Vagina (tissue), 2 donors: ENCODE results near the gene ZNF564. TPM values are rescaled to one million over a fixed set of nuclear protein-coding genes. Genes with fewer than 3 reads are reported as not detected.
A peak's percentile ranks its signal among the peaks of the same experiment; 100 is the strongest.

Experiments used
- DNase-seq, 2 donors: peaks; one replicate each; pipeline ENCODE4 v3.0.0-alpha.2; 2017; ENCODE audit errors: extremely low spot score in 2 of 2
- H3K27ac ChIP-seq: fragments of 200-600 bp; sonication (generic); one replicate; pipeline ENCODE4 v1.5.1; 2019
- H3K27me3 ChIP-seq: fragments of 200-600 bp; sonication (generic); one replicate; pipeline ENCODE4 v1.5.1; 2019
- H3K36me3 ChIP-seq, 2 donors: fragments of 200-600 bp; sonication (generic); one replicate each; pipeline ENCODE4 v1.5.1; 2017 to 2019
- H3K4me1 ChIP-seq: fragments of 200-600 bp; sonication (generic); one replicate; pipeline ENCODE4 v1.5.1; 2019
- H3K4me3 ChIP-seq, 2 donors: fragments of 200-600 bp; sonication (generic); 1 replicate in 1 of 2; 2 replicates in 1 of 2; pipeline ENCODE4 v1.5.1; 2016 to 2019
- H3K9me3 ChIP-seq: fragments of 200-600 bp; sonication (generic); one replicate; pipeline ENCODE4 v1.5.1; 2019
- POLR2A ChIP-seq, 2 donors: fragments of 450-650 bp; IDR thresholded peaks; one replicate each; pipeline ENCODE4 v1.6.1; 2017; ENCODE audit warnings: antibody characterized with exemption in 2 of 2, mild to moderate bottlenecking in 2 of 2, moderate library complexity in 2 of 2
- POLR2AphosphoS5 ChIP-seq, 2 donors: sonication (generic); formaldehyde crosslinking; IDR thresholded peaks; one replicate each; pipeline ENCODE4 v1.9.0; 2017; ENCODE audit warnings: antibody characterized with exemption in 2 of 2, mild to moderate bottlenecking in 2 of 2, low read depth in 1 of 2; ENCODE audit not compliant: insufficient read depth in 1 of 2
- intact Hi-C: fragments of 100-400 bp; cut with DNase I; formaldehyde crosslinking; loops from one replicate; pipeline ENCODE4 v1.15.1; 2023
- total RNA-seq: library from RNA; depleted of rRNA; stranded (reverse); fragments of >200 nt; gene quantifications from one replicate; pipeline ENCODE4 v1.2.3, GENCODE V29; 2016
- TF ChIP-seq, protein P1 (sequence below), 3 experiments: fragments of 450-650 bp in 2 of 3; fragments of 200-600 bp in 1 of 3; sonication (generic) in 1 of 3; IDR thresholded peaks; one replicate each; pipeline ENCODE4 v1.5.1; 2017 to 2019; ENCODE audit warnings: antibody characterized with exemption in 3 of 3, mild to moderate bottlenecking in 2 of 3, moderate library complexity in 2 of 3

ZNF564 gene
- total RNA-seq, 1 donor from 2014 or later, result 12.0 TPM

DNA sequence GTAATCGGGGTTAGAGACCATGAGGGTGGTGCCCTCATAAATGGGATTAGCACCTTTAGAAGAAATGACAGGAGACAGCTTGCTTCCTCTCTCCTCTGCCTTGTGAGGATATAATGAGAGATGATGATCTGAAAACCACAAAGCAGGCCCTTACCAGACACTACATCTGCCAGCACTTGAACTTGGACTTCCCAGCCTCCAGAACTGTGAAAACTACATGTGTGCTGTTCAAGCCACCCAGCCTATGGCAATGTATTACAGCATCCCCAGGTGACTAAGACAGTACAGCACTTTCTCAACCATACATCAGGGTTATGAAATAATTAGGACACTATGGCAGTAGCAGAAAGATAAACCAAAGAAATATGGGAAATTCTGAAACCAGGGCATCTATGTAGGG lies 7.4 kb downstream of the ZNF564 start:
- no peaks in the 10 kb centered on the region for H3K9me3 ChIP-seq
- TF ChIP-seq, protein P1, sequence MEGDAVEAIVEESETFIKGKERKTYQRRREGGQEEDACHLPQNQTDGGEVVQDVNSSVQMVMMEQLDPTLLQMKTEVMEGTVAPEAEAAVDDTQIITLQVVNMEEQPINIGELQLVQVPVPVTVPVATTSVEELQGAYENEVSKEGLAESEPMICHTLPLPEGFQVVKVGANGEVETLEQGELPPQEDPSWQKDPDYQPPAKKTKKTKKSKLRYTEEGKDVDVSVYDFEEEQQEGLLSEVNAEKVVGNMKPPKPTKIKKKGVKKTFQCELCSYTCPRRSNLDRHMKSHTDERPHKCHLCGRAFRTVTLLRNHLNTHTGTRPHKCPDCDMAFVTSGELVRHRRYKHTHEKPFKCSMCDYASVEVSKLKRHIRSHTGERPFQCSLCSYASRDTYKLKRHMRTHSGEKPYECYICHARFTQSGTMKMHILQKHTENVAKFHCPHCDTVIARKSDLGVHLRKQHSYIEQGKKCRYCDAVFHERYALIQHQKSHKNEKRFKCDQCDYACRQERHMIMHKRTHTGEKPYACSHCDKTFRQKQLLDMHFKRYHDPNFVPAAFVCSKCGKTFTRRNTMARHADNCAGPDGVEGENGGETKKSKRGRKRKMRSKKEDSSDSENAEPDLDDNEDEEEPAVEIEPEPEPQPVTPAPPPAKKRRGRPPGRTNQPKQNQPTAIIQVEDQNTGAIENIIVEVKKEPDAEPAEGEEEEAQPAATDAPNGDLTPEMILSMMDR (IDR thresholded peaks at IDR 0.05), result no peak
- TF ChIP-seq POLR2A (IDR thresholded peaks at IDR 0.05), result no peak
- peaks cover 10% of the 10 kb centered on the region for H3K4me1 ChIP-seq
- no peak overlapping the region for H3K27ac ChIP-seq
- no peaks in the 10 kb centered on the region for H3K27me3 ChIP-seq
- peaks cover 0 to 26% of the 10 kb centered on the region in 2 donors for H3K36me3 ChIP-seq
- H3K4me3 ChIP-seq, result no peak overlapping the region
- intact Hi-C loops, result no loop called here
- DNase-seq, result no peak

DNA sequence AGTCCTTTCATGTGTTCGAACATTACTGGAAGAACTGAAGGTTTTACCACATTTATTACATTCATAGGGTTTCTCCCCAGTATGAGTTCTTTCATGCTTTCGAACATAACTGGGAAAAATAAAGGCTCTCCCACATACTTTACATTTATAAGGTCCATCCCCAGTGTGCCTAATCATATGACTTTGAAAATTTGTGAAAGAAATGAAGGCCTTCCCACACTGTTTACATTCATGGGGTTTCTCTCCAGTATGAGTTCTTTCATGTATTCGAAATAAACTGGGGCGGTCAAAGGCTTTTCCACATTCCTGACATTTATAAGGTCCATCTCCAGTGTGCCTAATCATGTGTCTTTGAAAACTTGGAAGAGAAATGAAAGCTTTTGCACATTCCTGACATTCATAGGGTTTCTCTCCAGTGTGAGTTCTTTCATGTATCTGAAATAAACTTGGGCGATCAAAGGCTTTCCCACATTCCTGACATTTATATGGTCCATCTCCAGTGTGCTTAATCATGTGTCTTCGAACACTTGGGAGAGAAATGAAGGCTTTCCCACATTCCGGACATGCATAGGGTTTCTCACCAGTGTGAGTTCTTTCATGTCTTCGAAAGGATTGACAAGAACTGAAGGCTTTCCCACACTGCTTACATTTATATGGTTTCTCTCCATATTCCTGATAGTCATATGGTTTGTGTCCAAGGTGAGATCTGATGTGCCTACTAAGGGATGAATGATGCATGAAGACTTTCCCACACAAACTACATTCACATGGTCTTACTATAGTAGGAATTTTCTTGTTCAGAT lies 24.0 kb downstream of the ZNF564 start:
- Histone ChIP-seq H3K4me1 (no peaks in the 10 kb centered on the region), H3K4me3 (no peak overlapping the region), H3K9me3 (peaks cover 94% of the 10 kb centered on the region), H3K27me3 (no peaks in the 10 kb centered on the region), H3K27ac (no peak overlapping the region), H3K36me3 (peaks cover 21 to 84% of the 10 kb centered on the region in 2 donors)
- TF ChIP-seq POLR2AphosphoS5 (IDR thresholded peaks at IDR 0.05; ENCODE audit: insufficient read depth in 1 of 2, low read depth in 1 of 2) (no peak), POLR2A (IDR thresholded peaks at IDR 0.05) (no peak)
- TF ChIP-seq, protein P1 (IDR thresholded peaks at IDR 0.05), result no peak
- intact Hi-C loops, result no loop called here
- DNase-seq, result no peak

DNA sequence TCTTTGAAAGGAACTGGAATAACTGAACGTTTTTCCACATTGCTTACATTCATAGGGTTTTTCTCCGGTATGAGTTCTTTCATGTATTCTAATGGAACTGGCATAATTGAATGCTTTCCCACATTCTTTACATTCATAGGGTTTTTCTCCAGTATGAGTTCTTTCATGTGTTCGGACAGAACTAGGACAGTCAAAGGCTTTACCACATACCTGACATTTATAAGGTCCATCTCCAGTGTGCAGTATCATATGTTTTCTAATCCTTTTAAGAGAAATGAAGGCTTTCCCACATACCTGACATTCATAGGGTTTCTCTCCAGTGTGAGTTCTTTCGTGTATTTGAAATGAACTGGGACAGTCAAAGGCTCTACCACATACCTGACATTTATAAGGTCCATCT lies 24.7 kb downstream of the ZNF564 start:
- Histone ChIP-seq H3K4me1 (no peaks in the 10 kb centered on the region), H3K9me3 (peaks cover 95% of the 10 kb centered on the region), H3K36me3 (peaks cover 21 to 79% of the 10 kb centered on the region in 2 donors), H3K27ac (no peak overlapping the region), H3K27me3 (no peaks in the 10 kb centered on the region), H3K4me3 (no peak overlapping the region)
- DNase-seq, result no peak
- TF ChIP-seq POLR2A (IDR thresholded peaks at IDR 0.05) (no peak), POLR2AphosphoS5 (IDR thresholded peaks at IDR 0.05; ENCODE audit: insufficient read depth in 1 of 2, low read depth in 1 of 2) (no peak)
- TF ChIP-seq, protein P1 (IDR thresholded peaks at IDR 0.05), result no peak
- intact Hi-C loops, result no loop called here

GRCh38 chr19:12521996-12522395 lies 29.3 kb downstream of the ZNF564 start:
- Histone ChIP-seq H3K27me3 (no peaks in the 10 kb centered on the region), H3K4me1 (no peaks in the 10 kb centered on the region), H3K4me3 (no peak overlapping the region), H3K36me3 (peaks cover 7 to 35% of the 10 kb centered on the region in 2 donors), H3K27ac (no peak overlapping the region), H3K9me3 (peaks cover 65% of the 10 kb centered on the region)
- no peak for DNase-seq
- TF ChIP-seq, protein P1 (IDR thresholded peaks at IDR 0.05), result no peak
- no peak for TF ChIP-seq POLR2A (IDR thresholded peaks at IDR 0.05)
- TF ChIP-seq POLR2AphosphoS5 (IDR thresholded peaks at IDR 0.05; ENCODE audit: insufficient read depth in 1 of 2, low read depth in 1 of 2), result no peak
- intact Hi-C loops, result no loop called here

DNA sequence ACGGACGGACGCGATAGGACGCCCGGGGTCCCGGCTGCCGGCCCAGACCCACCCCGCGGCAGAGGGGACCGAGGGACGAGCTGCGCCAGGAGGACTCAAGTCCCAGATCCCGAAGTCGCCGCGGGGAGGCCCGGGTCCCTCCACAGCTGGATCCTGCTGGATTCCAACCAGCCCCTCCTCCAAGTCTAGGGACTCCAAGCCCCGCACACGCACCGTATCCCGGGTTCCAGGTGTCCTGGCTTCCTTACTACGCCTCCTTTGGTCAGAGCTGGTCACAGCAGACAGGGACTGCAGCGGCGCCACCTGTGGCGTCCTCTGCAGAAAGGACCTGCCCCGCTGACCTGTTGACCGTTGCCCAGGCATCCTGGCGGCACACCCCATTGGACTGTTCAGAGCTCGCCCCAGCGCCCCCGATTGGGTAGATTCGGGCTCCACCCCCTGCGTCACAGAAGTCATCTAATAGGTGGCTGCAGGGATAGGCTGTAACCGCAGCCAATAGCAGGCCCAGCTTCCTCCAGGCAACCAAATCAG lies 37.7 kb downstream of the ZNF564 start:
- no peaks in the 10 kb centered on the region for H3K36me3 ChIP-seq
- TF ChIP-seq POLR2AphosphoS5 (IDR thresholded peaks at IDR 0.05; ENCODE audit: insufficient read depth in 1 of 2, low read depth in 1 of 2), result no peak
- TF ChIP-seq, protein P1 (IDR thresholded peaks at IDR 0.05), result no peak
- TF ChIP-seq POLR2A (IDR thresholded peaks at IDR 0.05), result no peak
- no peaks in the 10 kb centered on the region for H3K27me3 ChIP-seq
- no peak overlapping the region for H3K27ac ChIP-seq
- intact Hi-C loops, result no loop called here
- H3K9me3 ChIP-seq, result peaks cover 9% of the 10 kb centered on the region
- no peak for DNase-seq
- H3K4me1 ChIP-seq, result no peaks in the 10 kb centered on the region
- peak overlapping the region in 1 of 2 donors; percentile 16 for H3K4me3 ChIP-seq
